Raji (cell line): ENCODE results near the gene COPS2.

Experiments
- POLR2A ChIP-seq: IDR thresholded peaks from 2 replicates; pipeline ENCODE4 v1.6.1; 2011; ENCODE audit warnings: low read depth, low read length, control low read depth; ENCODE audit not compliant: insufficient read depth

Gene COPS2

DNA sequence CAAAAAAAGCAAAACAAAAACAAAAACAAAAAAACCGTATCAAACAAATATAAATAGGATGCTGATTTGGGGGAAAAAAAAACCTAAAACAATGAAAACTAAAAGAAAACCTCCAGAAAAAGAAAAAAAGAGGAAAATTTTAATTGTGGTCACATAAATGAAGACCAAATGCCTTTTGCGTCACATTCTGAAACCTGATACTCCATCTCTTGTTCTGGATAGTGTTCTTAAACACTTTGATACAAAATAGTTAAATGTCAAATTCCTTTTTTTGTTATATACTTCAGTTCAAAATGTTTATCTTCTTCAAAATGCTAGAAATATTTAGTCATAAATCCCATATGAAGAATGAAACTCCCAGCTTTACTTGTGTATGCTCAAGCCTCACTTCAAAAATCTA lies 31.0 kb downstream of the COPS2 start:
- no peak for TF ChIP-seq POLR2A

DNA sequence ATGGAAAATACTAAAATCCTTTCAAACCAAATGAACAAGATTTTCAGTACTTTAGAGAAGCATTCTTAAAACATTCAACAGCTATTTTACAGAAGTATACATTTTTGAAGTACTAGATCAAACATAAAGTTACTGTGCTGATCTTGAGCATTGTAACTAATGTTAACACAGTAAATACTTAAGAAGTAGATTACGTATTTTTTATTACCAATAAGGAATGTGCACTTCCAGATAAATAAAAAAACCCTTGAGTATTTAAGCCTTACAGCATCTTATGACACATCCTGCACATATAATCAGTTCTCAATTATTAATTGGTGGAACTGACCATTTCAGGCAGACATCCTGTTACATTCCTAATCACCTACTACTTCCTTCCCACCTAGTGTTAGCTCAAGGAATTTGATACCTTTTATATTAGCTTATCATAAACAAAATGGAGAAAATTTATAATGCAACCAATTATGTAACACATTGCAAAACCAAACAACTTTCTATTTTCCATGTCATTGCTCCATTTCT lies 32.8 kb downstream of the COPS2 start:
- no peak for TF ChIP-seq POLR2A

DNA sequence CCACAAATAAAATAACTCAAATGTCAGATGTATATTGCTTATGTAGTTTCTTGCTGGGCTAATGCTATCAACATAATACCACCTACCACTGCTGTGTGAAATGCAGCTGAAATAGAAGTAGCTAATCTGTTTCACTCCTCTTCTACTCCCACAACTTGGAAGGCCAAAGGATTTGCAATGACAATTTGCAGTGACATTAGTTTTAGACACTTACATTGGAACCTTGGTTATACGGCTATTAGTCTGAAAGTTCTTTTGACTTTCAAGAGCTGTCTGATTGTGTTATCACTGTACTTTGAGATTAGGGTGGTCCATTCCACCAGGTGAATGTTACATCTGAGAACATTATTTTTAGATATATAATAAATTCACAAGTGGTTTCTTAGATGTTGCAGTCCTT lies 33.5 kb downstream of the COPS2 start:
- TF ChIP-seq POLR2A, result no peak

DNA sequence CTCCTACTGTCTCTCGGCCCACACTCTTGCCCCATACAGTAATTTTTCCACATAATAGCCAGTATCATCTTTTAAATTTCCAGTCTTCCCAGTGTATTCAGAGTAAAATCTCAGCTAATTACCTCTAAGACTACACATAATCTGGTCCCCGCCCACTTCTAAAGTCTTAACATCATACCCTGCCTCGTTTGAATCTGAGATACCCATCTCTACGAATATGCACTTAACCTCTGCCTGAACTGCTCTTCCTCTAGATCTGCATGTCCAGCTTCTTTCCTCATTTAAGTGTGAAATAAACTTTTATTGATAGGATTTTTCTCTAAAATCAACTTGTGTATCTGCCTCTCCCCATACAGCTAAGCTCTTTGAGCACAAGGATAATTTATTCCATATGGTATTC lies 34.6 kb downstream of the COPS2 start:
- no peak for TF ChIP-seq POLR2A

DNA sequence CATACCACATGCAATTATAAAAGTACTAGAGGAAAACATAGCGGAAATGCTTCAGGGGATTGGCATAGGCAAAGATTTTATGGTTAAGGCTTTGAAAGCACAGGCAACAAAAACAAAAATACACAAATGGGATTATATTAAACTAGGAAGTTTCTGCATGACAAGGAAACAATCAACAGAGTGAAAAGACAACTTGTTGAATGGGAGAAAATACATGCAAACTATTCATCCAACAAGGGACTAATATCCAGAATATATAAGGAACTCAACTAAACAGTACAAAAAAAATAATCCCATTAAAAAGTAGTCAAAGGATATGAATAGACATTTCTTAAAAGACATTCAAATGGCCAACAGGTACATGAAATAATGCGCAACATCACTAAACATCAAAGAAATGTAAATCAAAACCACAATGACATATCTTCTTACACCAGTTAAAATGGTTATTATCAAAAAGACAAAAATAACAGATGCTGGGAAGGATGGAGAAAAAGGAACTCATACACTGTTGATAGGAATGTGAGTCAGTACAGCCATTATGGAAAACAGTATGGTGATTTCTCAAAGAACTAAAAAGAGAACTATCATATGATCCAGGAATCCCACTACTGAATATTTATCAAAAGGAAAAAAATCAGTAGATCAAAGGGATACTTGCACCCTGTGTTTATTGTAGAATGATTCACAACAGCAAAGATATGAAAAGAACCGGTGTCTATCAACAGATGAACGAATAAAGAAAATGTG lies 39.1 kb downstream of the COPS2 start:
- no peak for TF ChIP-seq POLR2A

DNA sequence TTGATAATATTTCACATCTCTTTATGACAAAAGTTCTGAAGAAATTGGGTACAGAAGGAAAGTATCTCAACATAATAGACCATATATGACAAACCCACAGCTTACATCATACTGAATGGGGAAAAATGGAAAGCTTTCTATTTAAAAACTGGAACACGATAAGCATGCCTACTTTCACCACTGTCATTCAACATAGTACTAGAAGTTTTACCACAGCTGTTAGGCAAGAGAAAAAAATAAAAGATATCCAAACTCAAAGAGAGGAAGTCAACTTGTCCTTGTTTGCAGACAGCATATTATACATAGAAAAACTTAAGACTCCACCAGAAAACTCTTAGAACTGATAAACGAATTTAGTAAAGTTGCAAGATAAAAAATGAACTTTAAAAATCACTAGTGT lies 40.3 kb downstream of the COPS2 start:
- no peak for TF ChIP-seq POLR2A

DNA sequence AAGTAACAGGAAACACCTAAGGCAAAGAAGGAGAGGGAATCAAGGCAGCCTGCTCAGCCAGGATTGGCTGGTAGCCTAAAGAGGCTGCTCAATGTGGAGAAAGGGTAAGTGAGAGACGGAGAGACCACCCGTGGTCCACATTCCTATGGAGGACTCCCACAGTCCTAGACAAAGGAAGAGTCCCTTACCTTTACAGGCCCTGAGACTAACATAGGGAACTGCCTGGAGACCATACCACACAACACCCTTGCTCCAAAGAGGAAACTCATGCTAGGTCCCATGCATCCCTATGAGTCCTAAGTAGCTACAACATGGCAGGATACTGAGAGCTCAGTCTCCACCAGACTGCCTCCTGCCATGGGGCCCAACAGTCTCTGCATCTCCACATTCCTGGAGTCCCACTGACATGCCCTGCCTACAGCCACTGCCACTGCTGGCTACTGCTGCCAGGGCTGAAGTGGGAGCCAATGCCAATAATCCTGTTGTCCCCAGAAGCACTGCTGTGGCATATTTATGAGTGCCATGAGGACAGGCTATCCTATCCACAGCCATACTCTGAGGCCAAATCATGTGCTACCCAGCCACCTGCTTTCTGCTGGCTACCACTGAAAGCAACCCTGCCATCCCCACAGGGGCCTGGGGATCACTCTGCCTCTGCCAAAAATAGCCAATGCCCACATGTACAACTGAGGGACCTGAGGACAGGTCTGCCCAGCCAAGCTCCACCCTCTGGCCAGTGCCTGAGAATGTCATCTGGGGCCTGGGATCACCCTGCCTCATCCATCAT lies 45.0 kb downstream of the COPS2 start:
- TF ChIP-seq POLR2A, result no peak

DNA sequence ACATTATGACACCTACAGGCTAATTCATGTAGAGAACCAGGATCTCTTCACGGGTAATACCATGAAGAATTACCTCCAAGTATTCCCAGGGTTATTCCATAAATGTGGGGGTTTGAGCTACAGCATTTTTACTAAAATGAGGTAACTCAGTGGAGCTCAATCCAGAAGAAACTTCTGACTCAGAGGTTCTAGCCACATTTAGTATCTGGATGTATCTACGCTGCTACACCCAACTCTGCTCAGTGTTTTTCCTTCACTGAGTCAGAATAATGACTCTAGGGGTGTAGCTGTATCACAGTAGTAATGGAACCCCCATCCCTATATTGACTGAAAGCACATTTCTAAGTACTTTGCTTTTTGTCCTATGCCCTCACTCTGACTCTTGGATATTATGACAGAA lies 52.4 kb downstream of the COPS2 start:
- TF ChIP-seq POLR2A, result no peak

DNA sequence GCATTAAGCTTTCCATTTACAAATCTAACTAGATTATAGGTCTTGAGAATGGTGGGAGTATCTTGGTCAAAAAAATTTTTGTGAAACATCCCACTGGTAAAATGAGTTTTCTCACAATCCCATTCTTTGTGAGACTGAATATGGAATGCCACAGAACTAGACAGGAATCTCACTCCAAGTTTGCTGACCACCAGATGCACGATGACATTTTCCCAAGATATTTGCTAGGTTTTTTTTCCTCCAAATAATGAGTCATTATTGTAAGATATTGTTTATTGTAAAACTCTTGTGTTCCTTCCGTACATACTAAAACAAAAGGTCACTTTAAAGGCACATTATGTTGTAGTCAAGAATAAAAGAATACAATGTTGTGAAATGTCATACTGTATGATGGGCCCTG lies 53.9 kb downstream of the COPS2 start:
- TF ChIP-seq POLR2A, result no peak

DNA sequence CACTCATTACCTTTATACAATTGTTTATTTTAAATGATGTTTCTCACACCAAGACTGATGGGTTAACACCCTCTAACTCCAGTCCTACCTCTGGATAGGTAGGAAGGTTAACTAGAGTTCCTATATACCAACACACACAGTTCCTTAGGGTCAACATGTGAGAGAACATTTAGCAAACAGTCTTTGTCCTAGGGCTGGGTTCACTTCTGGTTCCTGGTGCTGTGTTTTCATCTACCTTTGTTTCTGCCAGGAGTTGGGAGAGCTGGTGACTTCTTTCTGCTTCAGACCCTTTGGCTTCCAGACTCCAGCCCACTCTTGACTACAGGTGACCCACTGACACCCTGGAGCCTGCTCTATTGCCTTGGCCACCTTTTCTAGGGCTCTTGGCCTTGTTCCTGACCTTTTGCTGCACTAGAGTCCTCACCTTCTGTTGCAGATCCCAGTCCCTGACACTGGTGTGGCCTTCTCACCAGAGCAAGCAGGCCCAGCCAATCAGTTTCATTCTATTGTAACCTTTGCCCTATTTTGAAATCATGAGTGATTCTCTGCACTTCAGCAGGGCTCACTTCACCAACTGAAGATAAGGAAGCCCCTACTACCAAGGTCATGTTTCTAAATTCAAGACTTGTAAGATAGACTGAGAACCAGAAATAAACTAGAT lies 59.2 kb downstream of the COPS2 start:
- no peak for TF ChIP-seq POLR2A

DNA sequence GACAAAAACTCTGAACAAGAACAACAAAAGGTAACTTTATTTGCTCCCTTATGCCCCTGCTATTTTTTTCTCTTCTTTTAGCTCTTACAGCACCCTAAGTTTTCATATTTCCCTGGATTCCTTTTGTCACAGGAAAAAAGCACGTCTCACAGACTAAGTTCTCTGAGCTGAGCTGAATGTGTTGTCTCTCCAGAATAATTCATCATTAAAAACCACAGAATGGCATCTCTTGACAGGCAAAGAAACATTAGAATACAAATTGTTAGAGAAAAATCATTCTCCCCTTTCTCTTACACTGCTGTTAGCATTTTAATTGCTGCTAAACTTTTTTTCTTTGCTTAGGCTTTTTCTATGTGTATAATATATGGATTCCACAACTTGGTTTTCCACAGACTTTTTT lies 60.5 kb downstream of the COPS2 start:
- no peak for TF ChIP-seq POLR2A

DNA sequence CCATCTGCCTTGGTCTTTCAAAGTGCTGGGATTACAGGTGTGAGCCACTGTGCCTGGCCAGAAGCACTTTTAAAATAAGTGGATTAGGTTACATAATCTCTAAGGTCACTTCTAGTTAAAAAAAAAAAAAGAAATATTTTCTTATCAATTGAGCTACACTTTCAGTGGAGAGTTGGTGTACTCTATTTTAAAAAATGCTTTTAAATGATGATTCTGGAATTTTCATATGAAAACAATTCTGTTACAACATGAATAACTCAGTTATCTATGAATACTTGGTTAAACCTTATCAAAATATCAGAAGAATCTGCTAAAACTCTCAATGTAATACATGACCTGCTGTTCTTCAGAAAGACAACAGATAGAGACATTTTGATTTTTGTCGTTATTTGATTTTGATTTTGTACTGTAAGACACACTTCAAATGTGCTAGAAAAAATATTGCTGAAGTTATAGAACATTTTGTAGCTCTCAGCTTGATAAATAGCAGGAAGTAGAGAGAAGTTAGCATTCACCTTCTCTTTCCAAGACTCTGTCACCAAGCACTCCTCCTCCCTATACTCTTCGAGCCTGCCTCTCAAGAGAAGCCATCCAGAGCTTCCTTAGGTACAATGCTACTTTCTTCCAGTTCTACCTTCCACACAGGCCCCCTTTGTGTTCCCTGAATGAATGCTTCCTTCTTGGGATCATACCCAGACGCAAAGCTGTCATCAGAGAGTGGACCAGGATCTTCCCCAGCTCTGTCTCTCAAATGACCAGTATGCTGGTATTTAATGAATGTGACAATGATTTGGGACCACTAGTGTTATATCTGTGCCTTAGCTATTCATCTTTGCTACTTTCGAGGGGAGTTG lies 61.9 kb downstream of the COPS2 start:
- no peak for TF ChIP-seq POLR2A

DNA sequence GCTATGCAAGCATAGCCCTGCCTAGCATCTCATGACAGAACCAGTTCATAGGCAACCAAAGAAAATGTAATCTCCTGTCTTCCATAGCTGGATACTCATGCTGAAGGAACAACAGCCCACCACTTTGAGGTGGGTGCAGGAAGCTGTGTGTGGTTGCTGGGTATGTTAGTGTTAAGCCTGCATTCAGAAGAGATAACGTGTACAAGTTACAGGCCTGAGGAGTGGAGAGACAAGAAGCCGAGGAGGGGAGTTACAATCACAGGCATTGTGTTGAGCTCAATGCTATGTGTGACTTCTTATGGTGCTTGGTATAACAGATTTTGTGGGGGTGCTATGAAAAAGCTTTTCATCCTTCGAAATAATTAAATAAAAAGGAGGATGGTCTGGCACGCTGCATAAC lies 66.4 kb downstream of the COPS2 start:
- no peak for TF ChIP-seq POLR2A

DNA sequence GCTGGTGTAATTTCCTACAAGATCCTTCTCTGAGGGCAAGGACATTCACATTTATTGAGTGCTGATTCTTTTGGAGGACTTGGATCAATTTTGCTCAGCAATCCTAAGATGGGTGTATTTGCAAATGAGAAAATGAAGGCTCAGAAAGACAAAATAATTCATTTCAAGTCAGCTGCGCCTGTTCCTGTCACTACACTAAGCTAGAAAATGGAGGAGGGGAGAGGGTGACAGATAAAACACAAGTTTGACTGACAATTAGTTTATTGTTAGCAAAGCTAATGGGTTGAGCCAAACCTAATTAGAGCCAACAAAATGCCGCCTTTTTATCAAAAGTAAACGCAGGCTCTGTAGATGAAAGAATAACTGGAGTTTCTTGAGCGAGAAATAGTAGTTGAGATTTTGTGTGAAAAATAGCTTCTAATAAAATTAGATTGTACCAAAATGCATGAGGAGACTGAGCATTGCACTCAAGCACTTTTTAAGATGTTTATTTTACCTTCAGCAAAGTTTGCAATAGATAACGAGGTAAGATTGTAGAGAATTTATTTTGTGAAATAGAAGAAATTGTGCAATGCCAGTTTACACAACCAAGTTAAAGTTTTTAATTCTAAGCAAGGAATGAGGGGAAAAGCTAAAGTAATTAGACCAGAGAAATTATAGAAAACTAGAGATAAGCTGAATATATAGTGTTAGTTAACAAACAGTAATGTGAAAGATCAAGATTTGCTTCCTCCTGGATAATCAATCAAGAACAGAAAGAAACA lies 69.5 kb downstream of the COPS2 start:
- TF ChIP-seq POLR2A, result no peak

DNA sequence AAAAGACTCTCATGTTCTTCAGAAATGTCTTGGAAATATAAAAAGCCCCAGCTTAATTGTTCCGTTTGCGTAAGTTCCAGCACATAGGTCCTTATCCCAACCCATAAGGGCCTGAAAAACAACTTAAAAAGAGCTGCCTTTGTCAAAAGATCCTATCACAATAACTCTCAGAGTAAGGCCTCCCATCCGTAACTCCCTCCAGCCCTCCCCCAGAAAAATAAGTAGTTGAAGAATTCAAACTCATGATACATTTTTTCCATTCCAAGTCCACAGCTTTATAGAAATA lies 71.2 kb downstream of the COPS2 start:
- no peak for TF ChIP-seq POLR2A
